Erythroblast (primary cell): Measurements from ENCODE around the gene MUL1.

Experiments
- GATA1 ChIP-seq: IDR thresholded peaks from 2 replicates; pipeline ENCODE4 v1.6.1; 2011; ENCODE audit warnings: low read depth, mild to moderate bottlenecking, control low read depth, low read length, moderate library complexity
- POLR2A ChIP-seq: IDR thresholded peaks from 2 replicates; pipeline ENCODE4 v1.6.1; 2011; ENCODE audit warnings: mild to moderate bottlenecking, low read length

- no peak for TF ChIP-seq POLR2A
- TF ChIP-seq GATA1 = no peak
Observed at GRCh38 chr1:20486457-20487235, 21.3 kb downstream of the MUL1 start.
